SK-N-SH (cell line): ENCODE measurements around the gene UPB1. TPM values are rescaled to one million over a fixed set of nuclear protein-coding genes. Genes with fewer than 3 reads are reported as not detected.

Experiments used
- CTCF ChIA-PET: fragments of 300-600, 350-600 bp; formaldehyde crosslinking; extraction: SDS; loops from one replicate; lab custom pipeline; 2021; lab: Yijun Ruan, JAX
- POLR2A ChIA-PET: fragments of 350-600 bp; sonication (Branson Sonifier 250); formaldehyde crosslinking; extraction: SDS; loops from one replicate; lab custom pipeline; 2020; ENCODE audit warnings: antibody characterized with exemption, inconsistent platforms; lab: Yijun Ruan, JAX
- DNase-seq: peaks from one replicate; pipeline ENCODE4 v3.0.0; 2012
- H2AFZ ChIP-seq: fragments of 200-600 bp; sonication (generic); 2 replicates; pipeline ENCODE4 v1.8.1; 2016; ENCODE audit warnings: antibody characterized with exemption, mild to moderate bottlenecking, low read depth
- H3F3A ChIP-seq: fragments of 200-600 bp; sonication (generic); replicated peaks from 2 replicates; pipeline ENCODE3; 2016; ENCODE audit warnings: antibody characterized with exemption, mild to moderate bottlenecking; ENCODE audit not compliant: insufficient read depth
- H3K27ac ChIP-seq, 2 experiments: fragments of 200-500 bp in 1 of 2; fragments of 200-600 bp in 1 of 2; sonication (Bioruptor generic) in 1 of 2; sonication (generic), shearing (Covaris generic) in 1 of 2; 2 replicates each; pipeline versions ENCODE4 v1.5.1 to v1.6.1; 2014 to 2016; ENCODE audit warnings: low read depth in 2 of 2, inconsistent platforms in 1 of 2, low read length in 1 of 2, mild to moderate bottlenecking in 1 of 2, mixed read lengths in 1 of 2
- H3K27me3 ChIP-seq: fragments of 200-600 bp; sonication (generic), shearing (Covaris generic); 2 replicates; pipeline ENCODE4 v1.6.1; 2016; ENCODE audit warnings: mixed run types; ENCODE audit not compliant: insufficient read depth
- H3K36me3 ChIP-seq, 2 experiments: fragments of 200-500 bp in 1 of 2; fragments of 200-600 bp in 1 of 2; sonication (Bioruptor generic) in 1 of 2; sonication (generic) in 1 of 2; replicated peaks in 1 of 2; 2 replicates each; pipeline versions ENCODE3 to v1.5.1; 2014 to 2016; ENCODE audit warnings: low read length in 1 of 2, mild to moderate bottlenecking in 1 of 2; ENCODE audit not compliant: insufficient read depth in 2 of 2, control insufficient read depth in 1 of 2
- H3K4me1 ChIP-seq, 2 experiments: fragments of 200-500 bp in 1 of 2; fragments of 200-600 bp in 1 of 2; sonication (Bioruptor generic) in 1 of 2; sonication (generic), shearing (Covaris generic) in 1 of 2; 2 replicates each; pipeline versions ENCODE4 v1.5.1 to v1.6.1; 2014 to 2016; ENCODE audit warnings: low read depth in 1 of 2, low read length in 1 of 2, mixed run types in 1 of 2; ENCODE audit not compliant: insufficient read depth in 2 of 2, control insufficient read depth in 1 of 2
- H3K4me2 ChIP-seq: fragments of 200-600 bp; sonication (generic), shearing (Covaris generic); 2 replicates; pipeline ENCODE4 v1.6.1; 2017; ENCODE audit warnings: mixed run types
- H3K4me3 ChIP-seq, 2 experiments: fragments of 200-500 bp in 1 of 2; fragments of 200-600 bp in 1 of 2; sonication (Bioruptor generic) in 1 of 2; sonication (generic), shearing (Covaris generic) in 1 of 2; 2 replicates each; pipeline versions ENCODE4 v1.5.1 to v1.8.1; 2014 to 2016; ENCODE audit warnings: low read depth in 2 of 2, inconsistent platforms in 1 of 2, low read length in 1 of 2, mild to moderate bottlenecking in 1 of 2, mixed read lengths in 1 of 2, moderate library complexity in 1 of 2
- H3K79me2 ChIP-seq: fragments of 200-600 bp; sonication (generic); 2 replicates; pipeline ENCODE4 v1.8.1; 2017; ENCODE audit warnings: mild to moderate bottlenecking; ENCODE audit not compliant: insufficient read depth
- H3K9ac ChIP-seq: fragments of 200-600 bp; sonication (generic); 2 replicates; pipeline ENCODE4 v1.6.1; 2017; ENCODE audit warnings: mixed run types
- H3K9me2 ChIP-seq: fragments of 200-600 bp; sonication (generic); 2 replicates; pipeline ENCODE4 v1.6.1; 2017; ENCODE audit warnings: mixed run types
- H3K9me3 ChIP-seq: fragments of 200-600 bp; sonication (generic); 2 replicates; pipeline ENCODE4 v1.6.1; 2017; ENCODE audit warnings: mixed run types, mild to moderate bottlenecking, moderate library complexity
- H4K20me1 ChIP-seq: fragments of 200-600 bp; sonication (generic); 2 replicates; pipeline ENCODE4 v1.6.1; 2017; ENCODE audit warnings: mild to moderate bottlenecking, mixed run types; ENCODE audit not compliant: insufficient read depth
- CTCF ChIP-seq: fragments of 200-600 bp; sonication (generic); IDR thresholded peaks from 2 replicates; pipeline ENCODE4 v1.6.1; 2017; ENCODE audit warnings: antibody characterized with exemption, mild to moderate bottlenecking, moderate library complexity
- ELF1 ChIP-seq: IDR thresholded peaks from 2 replicates; pipeline ENCODE4 v1.4.0; 2012
- EP300 ChIP-seq, 2 experiments: IDR thresholded peaks; 2 replicates each; pipeline versions ENCODE4 v1.4.0 to v1.6.1; 2012; ENCODE audit warnings: borderline replicate concordance in 1 of 2, low read depth in 1 of 2, low read length in 1 of 2
- FOSL2 ChIP-seq: IDR thresholded peaks from 2 replicates; pipeline ENCODE4 v1.4.0; 2012; ENCODE audit warnings: low read depth, mild to moderate bottlenecking, moderate library complexity, borderline replicate concordance
- FOXM1 ChIP-seq: IDR thresholded peaks from 2 replicates; pipeline ENCODE4 v1.4.0; 2012; ENCODE audit warnings: low read depth, mild to moderate bottlenecking
- GATA2 ChIP-seq: sonication (generic); formaldehyde crosslinking; IDR thresholded peaks from 2 replicates; pipeline ENCODE4 v1.5.0; 2020; ENCODE audit warnings: mild to moderate bottlenecking, missing genetic modification reagents
- TCF12 ChIP-seq: IDR thresholded peaks from 2 replicates; pipeline ENCODE4 v1.4.0; 2012
- USF2 ChIP-seq: fragments of 150-350 bp; IDR thresholded peaks from 2 replicates; pipeline ENCODE4 v1.6.1; 2017; ENCODE audit warnings: antibody characterized with exemption, low read length, low read depth, borderline replicate concordance
- YY1 ChIP-seq: IDR thresholded peaks from 2 replicates; pipeline ENCODE4 v1.4.0; 2012; ENCODE audit warnings: low read depth, mild to moderate bottlenecking
- WGBS: methylation state at CpG from one replicate; pipeline ENCODE4 v1.1.6; 2017; ENCODE audit warnings: low lambda C conversion rate; 5-methylcytosine and 5-hydroxymethylcytosine counted together
- polyA plus RNA-seq, 3 experiments: library from polyadenylated mRNA; depleted of rRNA; stranded (reverse); fragments of >200 nt; gene quantifications; 2 replicates each; pipeline ENCODE4 v1.2.3, GENCODE V29; 2012

UPB1 gene
- polyA plus RNA-seq, 1 of the 3 experiments (the other 2 are of a cell fraction): 0.30 TPM

GRCh38 chr22:24467340-24467739 lies 27.8 kb upstream of the UPB1 start (continued):
- TF ChIP-seq FOSL2 (no peak), GATA2 (no peak)

GRCh38 chr22:24471570-24471969 lies 23.6 kb upstream of the UPB1 start:
- CTCF ChIA-PET: interaction anchor here (1.1 kb wide), 1 partner anchor 10 kb away, joined by 3 read pairs; no protein-coding TSS in a partner anchor
- peaks cover 20% of the 10 kb centered on the region for H3F3A ChIP-seq
- H3K4me1 ChIP-seq: peaks cover 0 to 28% of the 10 kb centered on the region in 2 experiments; a peak in 3 of 4 replicates
- no peak overlapping the region for H3K4me3 ChIP-seq
- DNase-seq: no peak
- H3K36me3 ChIP-seq: peaks cover 0 to 4% of the 10 kb centered on the region in 2 experiments
- 91% methylated on average over 4 of the region's 4 CpGs for WGBS
- POLR2A ChIA-PET: interaction anchor here (0.8 kb wide), 1 partner anchor 21 kb away, joined by 3 read pairs; no protein-coding TSS in a partner anchor
- H3K27me3 ChIP-seq: no peaks in the 10 kb centered on the region
- H3K79me2 ChIP-seq: no peaks in the 10 kb centered on the region
- peak overlapping the region; percentile 21; the same call in 1 of the 2 replicates for H2AFZ ChIP-seq
- H3K4me2 ChIP-seq: no peak overlapping the region
- no peaks in the 10 kb centered on the region for H3K9me2 ChIP-seq
- no peaks in the 10 kb centered on the region for H4K20me1 ChIP-seq
- H3K9me3 ChIP-seq: no peaks in the 10 kb centered on the region
- H3K27ac ChIP-seq: peak overlapping the region in 1 of 2 experiments; percentile 78; a peak in 2 of 4 replicates
- 0 out of 2 replicates have a peak overlapping the region, but pooled peaks have one; percentile 1 for H3K9ac ChIP-seq
- TF ChIP-seq EP300 (IDR thresholded peaks at IDR 0.05; ENCODE audit: borderline replicate concordance in 1 of 2, low read depth in 1 of 2, low read length in 1 of 2) (no peak), USF2 (no peak), CTCF (no peak), YY1 (no peak), GATA2 (no peak), TCF12 (no peak), ELF1 (no peak)

- POLR2A ChIA-PET: no interaction called here
- DNase-seq: no peak
- H2AFZ ChIP-seq: 0 out of 2 replicates have a peak overlapping the region, but pooled peaks have one; percentile 46
- 0 out of 2 replicates have a peak overlapping the region, but pooled peaks have one; percentile 58 for H3K9ac ChIP-seq
- no peaks in the 10 kb centered on the region for H4K20me1 ChIP-seq
- no peaks in the 10 kb centered on the region for H3K79me2 ChIP-seq
- H3K27me3 ChIP-seq: no peaks in the 10 kb centered on the region
- no peaks in the 10 kb centered on the region for H3K9me2 ChIP-seq
- H3K4me2 ChIP-seq: no peak overlapping the region; the same call in 1 of the 2 replicates
- H3K4me1 ChIP-seq: peaks cover 0 to 20% of the 10 kb centered on the region in 2 experiments; a peak in 2 of 4 replicates
- no peak overlapping the region for H3K4me3 ChIP-seq
- TF ChIP-seq FOXM1 (no peak), GATA2 (no peak)
- TF ChIP-seq, all 33 proteins: peak for 0
- H3K27ac ChIP-seq: peak overlapping the region in 1 of 2 experiments; percentile 96; a peak in 2 of 4 replicates
- peaks cover 0 to 4% of the 10 kb centered on the region in 2 experiments for H3K36me3 ChIP-seq
- H3F3A ChIP-seq: peaks cover 14% of the 10 kb centered on the region
- no peaks in the 10 kb centered on the region for H3K9me3 ChIP-seq
- CTCF ChIA-PET: interaction anchor here (1.0 kb wide), 1 partner anchor 52 kb away, joined by 3 read pairs; no protein-coding TSS in a partner anchor
Measured at GRCh38 chr22:24473284-24473683, 21.8 kb upstream of the UPB1 start.
